Keratinocyte (primary cell): ENCODE results near the gene LIMD2.
"Not testable (repeated sequence)": the region's sequence is repeated elsewhere in the genome, so short reads cannot be mapped to it uniquely, and the experiment has no call there.

ENCODE experiments used
- EZH2 ChIP-seq: IDR thresholded peaks from one replicate; pipeline ENCODE4 v1.6.1; 2012; ENCODE audit warnings: inconsistent platforms, mild to moderate bottlenecking, low read length, moderate library complexity
- TF ChIP-seq, protein P1 (sequence below), 3 experiments: IDR thresholded peaks in 1 of 3; conservative IDR thresholded peaks in 1 of 3; optimal IDR thresholded peaks in 1 of 3; 2 replicates in 2 of 3; 3 replicates in 1 of 3; pipeline versions ENCODE3 to v1.5.1; 2011; ENCODE audit warnings: low read length in 3 of 3, mild to moderate bottlenecking in 3 of 3, moderate library complexity in 2 of 3, control low read depth in 1 of 3, inconsistent platforms in 1 of 3; ENCODE audit not compliant: insufficient read depth in 2 of 3; ENCODE audit errors: extremely low read depth in 1 of 3

DNA sequence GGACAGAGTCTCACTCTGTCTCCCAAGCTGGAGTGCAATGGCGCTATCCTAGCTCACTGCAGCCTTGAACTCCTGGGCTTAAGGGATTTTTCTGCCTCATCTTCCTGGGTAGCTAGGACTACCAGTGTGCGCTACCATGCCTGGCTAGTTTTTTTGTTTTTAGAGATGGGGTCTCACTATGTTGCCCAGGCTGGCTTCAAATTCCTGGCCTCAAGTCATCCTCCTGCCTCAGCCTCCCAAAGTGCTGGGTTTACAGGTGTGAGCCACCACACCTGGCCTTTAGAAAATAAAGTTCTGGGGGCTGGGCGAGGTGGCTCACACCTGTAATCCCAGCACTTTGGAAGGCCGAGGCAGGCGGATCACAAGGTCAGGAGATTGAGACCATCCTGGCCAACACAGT lies 20.3 kb upstream of the LIMD2 start:
- TF ChIP-seq, protein P1, sequence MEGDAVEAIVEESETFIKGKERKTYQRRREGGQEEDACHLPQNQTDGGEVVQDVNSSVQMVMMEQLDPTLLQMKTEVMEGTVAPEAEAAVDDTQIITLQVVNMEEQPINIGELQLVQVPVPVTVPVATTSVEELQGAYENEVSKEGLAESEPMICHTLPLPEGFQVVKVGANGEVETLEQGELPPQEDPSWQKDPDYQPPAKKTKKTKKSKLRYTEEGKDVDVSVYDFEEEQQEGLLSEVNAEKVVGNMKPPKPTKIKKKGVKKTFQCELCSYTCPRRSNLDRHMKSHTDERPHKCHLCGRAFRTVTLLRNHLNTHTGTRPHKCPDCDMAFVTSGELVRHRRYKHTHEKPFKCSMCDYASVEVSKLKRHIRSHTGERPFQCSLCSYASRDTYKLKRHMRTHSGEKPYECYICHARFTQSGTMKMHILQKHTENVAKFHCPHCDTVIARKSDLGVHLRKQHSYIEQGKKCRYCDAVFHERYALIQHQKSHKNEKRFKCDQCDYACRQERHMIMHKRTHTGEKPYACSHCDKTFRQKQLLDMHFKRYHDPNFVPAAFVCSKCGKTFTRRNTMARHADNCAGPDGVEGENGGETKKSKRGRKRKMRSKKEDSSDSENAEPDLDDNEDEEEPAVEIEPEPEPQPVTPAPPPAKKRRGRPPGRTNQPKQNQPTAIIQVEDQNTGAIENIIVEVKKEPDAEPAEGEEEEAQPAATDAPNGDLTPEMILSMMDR (optimal IDR thresholded peaks at IDR 0.05 in 1 of 3, IDR thresholded peaks at IDR 0.05 in 1 of 3, conservative IDR thresholded peaks at IDR 0.05 in 1 of 3; ENCODE audit: extremely low read depth in 1 of 3, insufficient read depth in 2 of 3, low read length in 3 of 3), result not testable (repeated sequence)
- not testable (repeated sequence) for TF ChIP-seq EZH2
